GM19438 (cell line): ENCODE data around the gene MAST4.

Source experiments
- ATAC-seq: cut with Tn5 transposase; IDR thresholded peaks from one replicate; pipeline ENCODE4 v1.9.1; 2021; ENCODE audit warnings: low read depth; ENCODE audit not compliant: unreplicated experiment

The MAST4 gene

DNA sequence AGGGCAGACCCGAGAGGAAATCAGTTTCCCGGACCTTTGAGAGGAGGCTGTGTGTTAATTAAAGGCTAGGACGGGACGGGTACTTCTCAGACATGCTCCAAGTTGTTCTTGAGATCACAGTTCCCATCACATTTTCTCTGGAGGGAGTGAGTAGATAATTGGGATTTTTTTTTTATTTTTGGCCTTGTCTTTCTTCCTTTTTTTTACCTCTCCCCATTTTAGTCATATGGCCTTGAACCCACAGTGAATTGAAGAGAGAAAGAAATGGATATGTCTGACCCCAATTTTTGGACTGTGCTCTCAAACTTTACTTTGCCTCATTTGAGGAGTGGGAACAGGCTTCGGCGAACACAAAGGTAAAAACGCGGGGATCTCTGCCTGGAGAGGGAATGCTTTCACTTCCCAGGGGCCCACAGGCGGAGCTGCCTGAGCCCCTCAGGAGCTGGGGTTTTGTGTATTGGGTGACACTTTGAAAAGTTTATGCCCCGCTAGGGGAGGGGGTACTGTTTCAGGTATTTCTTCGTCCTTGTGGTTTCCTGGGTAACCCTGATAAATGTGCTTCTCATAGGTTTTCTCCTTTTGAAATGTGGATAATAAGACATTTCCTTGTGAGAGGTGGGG lies 408.6 kb downstream of the MAST4 start:
- ATAC-seq = no peak

DNA sequence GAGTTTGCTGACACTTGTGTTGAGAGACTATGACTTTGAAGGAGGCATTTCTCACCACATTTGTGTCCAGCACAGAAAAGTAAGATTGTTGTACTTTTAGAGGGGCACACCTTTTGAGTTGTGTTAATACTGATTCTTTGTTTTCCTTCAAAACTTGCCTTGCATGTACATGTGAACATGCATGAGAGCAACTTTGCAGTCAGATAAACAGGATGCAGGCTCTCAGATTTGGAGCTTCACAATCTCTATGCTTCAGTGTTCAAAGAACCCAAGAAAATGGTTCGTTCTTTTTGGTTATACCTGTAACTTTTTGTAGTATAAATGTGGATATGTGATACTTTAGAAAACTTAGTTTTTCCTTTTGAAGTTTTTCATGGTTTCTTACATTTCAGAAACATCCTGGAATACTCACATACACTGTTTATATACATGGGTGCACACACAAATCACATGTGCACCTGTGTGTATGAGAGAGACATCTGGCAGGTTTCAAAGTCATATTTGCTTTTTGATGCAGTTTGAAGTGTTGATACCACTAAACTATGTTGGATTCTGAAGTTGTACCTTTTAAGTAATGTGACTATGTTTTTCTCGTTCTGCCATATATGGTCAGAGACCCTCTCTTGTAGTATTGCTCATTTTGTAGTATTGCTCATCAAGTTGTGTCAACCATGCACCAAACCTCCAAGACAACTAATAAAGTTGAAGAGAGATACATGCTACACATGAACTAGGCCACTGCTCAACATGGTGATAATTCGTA lies 409.7 kb downstream of the MAST4 start:
- no peak for ATAC-seq

DNA sequence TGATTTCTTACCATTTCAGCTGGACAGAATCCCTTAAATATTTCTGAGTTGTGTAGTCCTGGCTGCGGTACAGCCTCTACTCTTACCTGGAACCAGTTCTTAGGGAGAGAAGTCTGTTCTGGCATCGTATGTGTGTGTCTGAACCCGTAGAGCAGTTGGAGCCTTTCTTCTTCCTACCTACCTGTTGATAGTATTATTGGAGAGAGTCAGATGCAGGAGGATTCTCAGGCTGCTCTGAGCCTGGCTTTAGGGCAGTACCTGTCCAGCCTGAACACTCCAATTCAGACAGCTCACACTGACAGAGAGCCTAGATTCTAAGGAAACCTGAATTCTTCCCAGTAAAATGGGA lies 410.3 kb downstream of the MAST4 start:
- no peak for ATAC-seq

DNA sequence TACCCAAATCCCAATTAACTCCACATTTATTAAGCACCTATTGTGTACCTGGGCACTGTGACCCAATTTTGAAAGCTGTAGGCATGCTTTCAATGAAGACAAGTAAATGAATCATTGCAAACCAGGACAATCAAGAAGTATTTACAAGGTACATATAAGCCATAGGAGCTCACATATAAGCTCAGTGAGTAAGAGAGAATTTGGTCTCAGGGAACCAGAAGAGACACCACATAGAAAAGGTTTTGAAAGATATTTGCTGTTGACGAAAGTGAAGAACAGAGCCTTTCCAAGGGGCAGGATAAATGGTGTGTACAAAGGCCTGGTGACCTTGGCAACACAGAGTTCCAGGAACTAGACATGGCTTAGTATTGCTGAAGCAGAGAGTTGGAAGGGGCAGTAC lies 412.8 kb downstream of the MAST4 start:
- ATAC-seq = no peak

DNA sequence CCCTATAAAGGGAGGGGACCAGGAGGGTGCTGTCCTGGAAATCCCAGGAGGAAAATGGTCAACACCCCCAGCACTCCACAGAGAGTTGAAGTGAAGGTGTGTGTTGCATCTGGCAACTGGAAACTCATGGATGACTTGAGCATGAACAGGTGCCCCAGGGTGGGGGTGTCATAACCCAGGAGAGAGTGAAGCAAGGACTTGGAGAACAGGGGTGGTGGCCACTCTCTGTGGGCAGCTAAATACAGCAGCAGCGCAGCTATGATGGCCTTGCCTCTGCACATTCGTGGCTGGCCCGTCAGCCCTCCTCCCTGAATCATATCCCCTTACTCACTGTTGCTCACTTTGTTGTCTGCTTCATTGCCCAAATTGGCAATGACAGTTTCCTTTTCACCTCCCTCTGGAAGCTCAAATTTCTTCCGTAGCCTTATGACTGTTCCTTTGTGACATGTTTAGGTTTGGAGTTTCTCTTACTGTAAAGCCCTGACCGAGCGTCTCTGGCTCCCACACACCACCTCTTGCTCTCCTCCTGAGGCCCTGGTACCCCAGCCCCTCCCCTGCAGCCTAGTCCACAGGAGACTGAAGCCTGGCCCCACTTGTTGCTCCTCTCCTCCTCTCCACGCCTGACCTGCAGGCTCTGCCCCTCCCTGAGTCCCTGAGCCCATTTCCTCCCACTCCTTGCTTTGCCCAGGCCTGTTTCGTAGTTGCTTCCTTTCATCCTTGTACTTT lies 414.7 kb downstream of the MAST4 start:
- no peak for ATAC-seq

DNA sequence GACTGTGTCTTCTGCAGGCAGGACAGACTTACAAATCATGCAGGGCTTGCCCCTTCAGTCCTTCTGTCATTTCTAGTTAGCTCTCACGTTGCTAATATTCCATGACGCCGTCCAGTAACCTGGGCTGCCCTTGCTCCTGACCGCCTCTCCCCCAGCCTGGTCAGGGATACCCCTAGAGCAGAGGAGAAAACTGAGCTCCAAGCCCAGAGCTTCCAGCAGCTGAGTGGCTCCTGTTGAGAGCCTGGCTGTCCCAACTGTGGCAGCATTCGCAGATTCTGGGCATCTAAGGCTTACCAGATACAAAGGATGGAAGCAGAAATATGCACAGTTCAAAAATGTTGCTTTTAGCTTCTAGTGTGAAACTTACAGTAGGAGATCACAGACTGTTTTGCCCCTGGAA lies 415.2 kb downstream of the MAST4 start:
- ATAC-seq = no peak

DNA sequence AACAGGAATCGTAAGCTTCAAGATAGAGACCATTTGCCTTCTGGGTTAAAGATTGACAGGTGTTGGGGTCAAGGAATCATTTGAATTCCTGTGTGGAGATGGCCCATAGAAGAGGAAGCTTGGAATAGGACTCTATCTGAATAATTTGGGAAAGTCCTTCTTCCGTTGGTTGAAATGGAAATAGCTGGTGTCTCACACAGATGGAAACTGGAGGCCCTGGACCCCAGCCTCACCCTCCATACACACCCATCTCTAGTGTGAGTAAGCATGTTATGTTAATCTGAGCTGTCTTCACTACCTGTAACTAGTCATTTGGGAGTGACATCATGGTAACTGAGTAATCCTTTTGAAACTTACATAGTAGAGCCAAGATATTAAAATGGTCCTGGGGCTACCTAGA lies 416.0 kb downstream of the MAST4 start:
- no peak for ATAC-seq

DNA sequence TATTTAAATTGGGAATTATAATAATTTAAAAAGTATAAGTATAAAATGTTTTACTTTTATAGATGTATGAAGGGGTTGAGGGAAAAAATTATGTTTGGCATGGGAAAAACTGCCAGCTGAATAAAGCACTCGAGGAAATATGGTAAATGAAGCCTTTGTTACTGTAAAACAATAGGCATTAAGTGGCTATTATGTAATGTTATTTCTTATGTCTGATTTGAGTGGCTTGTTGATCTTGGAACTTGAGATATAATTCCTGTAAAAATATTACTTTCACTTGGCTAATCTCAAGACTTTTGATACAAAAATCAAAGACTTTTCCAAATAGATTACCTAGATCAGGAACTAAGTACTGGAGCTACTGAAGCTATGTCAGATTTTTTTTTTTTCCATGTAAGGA lies 417.5 kb downstream of the MAST4 start:
- no peak for ATAC-seq

DNA sequence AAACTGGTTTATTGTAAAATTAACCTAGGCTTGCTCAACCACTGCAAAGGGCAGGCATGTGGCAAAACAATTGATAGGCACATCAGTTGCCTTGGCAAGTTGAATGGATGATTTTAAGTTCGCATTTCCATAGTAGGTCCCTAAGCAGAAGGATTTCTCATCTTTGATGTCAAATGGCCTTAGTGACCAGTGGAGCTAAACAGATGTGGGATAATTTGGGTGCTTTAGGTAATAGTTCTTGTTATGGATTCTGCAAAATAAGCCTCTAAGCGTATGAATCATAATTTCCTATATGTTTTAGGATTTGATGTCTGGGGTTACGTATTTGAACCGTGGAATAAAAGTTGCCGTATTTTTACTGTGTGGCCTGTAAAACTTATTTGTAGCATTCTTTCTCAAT lies 418.0 kb downstream of the MAST4 start:
- no peak for ATAC-seq

DNA sequence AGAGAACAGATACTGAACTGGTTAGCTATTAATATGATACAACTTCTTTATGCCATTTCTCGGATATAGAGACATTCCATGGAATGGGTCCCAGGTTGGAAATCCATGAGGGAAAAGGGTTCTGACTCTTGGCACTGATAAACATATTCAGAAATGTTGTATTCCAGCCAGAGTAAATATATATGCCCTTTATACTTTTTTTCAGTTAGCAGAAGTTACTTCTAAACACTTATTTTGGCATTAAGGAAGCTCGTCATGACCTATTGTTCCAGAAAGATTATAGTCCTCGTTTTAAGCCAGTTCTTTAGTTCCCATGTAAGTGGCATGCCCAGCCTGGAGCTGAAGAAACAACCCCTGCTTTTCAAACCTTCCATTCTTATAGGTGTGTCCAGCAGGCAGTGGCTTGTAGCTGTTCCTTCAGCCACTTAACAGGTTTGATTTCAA lies 418.8 kb downstream of the MAST4 start:
- ATAC-seq = no peak

DNA sequence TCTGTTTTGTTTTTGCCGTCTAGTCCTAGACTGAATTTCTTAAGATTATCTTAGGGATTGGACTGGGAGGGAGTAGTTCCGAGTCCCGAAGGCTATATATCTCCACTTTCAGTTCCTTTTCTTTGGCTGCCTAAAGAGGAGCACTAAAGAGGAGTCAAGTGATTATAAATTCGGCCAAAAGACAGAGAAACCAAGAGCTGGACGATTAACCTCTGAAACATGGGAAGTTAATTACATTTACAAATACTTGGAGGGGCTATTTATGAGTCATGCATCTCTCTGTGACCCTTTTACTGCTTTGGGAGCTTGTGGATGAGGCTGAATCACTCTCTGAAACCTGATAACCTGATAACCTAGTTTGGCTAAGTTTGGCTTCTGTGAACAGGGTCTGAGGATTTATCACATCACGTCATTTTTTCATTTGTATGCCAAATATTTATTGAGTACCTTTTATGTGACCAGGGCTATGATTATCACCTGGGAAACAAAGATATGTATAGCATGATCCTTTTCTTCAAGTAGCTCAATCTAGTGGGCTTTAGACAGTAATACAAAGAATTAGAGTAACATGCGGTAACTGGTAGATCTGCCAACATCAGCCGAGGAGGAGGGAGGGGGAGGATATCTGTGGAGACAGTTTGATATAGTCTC lies 419.5 kb downstream of the MAST4 start:
- ATAC-seq = no peak

DNA sequence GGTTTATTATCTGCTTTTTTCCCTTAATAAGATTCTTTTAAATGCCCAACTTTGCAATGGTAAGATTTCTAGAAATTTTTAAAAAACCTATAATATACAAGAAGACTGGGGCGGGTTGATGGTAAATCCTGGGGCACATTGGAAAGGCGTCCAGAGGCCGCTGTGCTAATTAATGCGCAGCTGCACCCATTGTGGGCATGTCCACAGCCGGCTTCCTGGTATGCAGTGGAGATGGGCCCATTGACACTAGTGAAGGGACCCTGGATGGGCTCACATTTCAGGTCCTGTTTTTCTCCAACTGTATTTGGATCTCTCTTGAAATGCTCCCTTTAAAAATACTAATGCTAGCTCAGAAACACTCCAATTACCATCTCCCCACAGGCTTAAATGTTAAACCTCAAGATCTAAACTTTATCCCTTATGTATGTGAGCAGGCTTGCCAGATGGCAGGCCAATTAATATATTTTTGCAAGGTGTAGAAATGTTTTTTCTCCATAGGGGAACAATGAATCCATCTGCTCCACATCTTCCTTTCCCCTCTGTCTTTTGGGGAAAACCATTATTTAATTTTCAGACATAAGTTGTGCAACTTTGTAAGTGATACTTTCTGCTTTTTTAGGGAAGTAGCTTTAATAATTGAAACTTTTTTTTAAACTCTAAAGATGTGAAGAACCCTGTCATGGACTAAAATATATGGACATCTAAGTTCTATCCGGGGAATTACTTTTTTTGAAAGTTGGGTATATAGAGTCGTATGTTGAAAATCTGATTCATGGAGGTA lies 423.1 kb downstream of the MAST4 start:
- ATAC-seq = no peak

DNA sequence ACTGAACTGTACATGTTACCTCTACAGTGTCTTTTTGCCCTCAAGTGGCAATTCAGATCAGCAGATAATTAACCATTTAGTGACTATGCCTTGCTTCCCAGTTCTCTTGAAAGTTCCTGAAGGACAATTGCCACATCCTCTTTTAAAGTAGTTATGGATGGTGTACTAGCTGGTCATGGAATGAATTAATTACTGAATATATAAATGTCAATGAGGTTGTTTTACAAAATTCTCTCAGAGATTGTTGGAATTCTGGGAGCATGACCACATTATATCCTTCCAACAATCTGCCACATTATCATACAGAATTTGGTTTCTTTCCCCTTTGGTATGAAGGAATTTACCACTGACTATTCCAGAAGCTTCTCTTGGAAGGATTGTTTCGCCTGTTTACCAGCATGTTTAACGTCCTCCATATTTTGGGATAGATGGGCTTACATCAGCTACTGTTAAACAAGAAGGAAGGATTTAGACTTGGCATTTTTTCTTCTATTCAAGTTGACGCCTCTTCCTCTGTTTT lies 424.0 kb downstream of the MAST4 start:
- ATAC-seq = no peak

DNA sequence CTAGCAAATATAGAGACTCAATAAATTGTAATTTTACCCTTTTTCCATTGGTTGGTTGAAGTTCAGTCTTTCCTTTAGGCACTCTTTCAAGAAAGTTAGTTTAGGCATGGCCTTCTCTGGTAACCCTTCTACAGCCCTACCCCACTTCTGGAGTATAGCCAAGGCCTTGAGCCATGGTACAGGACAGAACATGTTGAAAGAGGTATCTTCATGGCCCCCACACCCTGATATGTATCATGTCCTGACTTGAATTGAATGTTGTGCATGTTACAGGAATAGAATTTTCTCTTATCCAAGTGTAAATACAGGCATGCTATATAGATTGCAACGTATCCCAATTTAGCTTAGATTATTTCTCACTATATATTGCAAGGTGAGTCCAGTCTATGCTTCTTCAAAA lies 424.8 kb downstream of the MAST4 start:
- no peak for ATAC-seq

DNA sequence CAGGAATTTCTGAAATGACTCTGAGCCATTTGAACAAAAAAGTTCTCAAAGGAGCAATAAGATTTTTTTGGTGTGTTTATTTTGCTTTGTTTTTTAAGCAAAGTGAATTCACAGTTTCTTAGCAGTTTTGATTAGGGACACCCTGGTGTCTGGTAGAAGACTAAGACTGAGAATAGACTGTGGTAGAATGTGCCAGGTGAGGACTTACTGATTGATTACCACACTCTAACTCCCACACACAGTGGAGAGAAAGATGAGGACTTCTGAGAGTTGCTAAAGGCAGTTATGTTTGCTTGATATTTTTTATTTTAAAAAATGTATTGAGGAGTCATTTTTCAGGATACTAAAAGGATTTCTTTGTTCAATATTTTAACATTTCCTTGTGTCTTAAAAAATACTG lies 425.3 kb downstream of the MAST4 start:
- no peak for ATAC-seq

DNA sequence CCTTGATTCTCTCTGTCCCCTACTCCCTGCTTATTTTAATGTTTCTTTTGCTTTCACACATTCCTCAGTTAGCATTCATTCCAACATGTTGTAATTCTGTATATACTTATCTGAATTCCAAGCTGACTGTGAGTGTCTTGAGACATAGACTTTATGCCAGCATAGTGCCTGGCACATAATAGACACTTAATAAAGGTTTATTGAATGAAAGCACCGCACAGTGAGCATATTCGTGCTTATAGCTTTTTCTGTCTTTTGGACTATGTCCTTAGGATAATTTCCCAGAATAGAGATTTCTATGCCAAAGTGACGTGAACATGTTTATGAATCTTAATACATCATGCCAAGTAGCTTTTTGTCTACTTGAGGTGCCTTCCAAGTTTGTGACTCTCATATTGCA lies 425.8 kb downstream of the MAST4 start:
- ATAC-seq = no peak

DNA sequence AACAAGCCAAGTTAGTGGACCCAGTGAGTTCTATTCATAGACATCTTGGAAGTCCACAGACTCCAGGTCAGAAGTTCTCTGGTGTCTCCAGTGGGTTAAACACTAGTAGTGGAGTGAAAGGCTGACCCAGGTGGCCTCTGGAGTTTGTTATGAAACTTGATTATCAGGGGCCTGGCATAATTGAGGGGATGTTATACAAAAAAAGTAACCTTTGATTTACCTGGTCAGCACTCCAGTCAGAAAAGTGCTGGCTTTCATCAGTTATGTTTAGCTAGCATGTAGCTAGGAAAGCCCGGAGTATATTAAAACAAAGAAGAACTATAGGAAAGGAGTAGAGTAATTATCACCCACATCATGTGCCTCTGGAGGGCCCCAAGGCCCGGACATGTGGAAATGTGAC lies 429.3 kb downstream of the MAST4 start:
- no peak for ATAC-seq

DNA sequence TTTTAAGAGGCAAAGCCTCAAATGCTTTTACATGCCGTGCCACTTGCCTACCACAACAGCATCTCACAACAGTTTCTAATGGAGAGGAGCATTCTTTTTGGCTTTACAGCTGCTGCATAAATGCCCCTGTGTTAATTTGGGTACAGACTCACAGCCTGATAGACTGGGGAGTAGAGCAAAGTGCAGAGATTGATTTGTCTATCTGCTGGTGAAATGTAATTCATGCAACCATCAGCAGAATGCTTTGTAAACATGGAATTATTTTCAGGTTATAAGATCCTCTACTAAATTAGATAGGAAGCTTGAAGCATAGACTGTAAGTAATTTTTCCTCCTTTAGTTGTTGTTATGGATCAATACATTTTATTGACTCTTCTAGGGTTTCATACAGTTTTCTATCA lies 430.1 kb downstream of the MAST4 start:
- no peak for ATAC-seq

DNA sequence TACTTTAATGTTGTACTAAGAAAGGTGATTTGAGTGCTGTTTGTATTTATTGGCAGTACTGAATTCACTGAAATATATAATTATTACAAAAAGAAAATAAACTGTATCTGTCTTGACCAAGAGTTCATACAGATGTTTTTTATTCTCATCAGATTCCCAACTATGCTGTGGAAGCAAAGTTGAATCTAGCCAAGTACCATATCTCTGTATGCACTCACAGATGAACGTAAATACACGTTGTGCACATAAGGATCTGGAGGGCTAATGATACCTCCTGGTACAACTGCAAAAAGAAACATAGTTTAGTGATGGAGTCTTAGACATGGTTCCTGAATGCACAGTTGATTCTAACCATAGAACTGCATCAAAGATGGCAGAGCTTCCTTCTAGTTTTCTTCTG lies 431.0 kb downstream of the MAST4 start:
- ATAC-seq = no peak

DNA sequence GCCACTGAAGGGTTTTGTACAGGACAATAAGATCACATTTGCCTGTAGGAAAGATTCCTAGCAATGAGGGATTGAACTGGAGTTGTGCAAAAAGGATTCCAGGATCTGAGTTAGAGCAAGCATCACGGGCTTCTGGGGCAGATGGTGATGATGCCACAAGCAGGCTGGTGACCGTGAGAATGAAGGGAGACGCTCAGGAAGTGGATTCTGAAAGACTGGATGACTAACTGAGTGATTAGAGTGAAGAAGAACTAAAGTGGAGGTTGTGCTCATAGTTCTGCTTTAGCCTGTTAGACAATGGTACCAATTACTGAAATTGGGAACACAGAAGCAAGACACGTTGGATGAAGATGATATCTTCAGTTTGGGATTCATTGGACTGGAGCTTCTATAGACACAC lies 432.2 kb downstream of the MAST4 start:
- ATAC-seq = no peak
